Activated CD8-positive, alpha-beta T cell treated with anti-CD3 and anti-CD28 coated beads for 36 hours (primary cell): ENCODE results near the gene SUSD4. TPM values are rescaled to one million over a fixed set of nuclear protein-coding genes. Genes with fewer than 3 reads are reported as not detected.
A peak's percentile ranks its signal among the peaks of the same experiment; 100 is the strongest.

Experiments
- ATAC-seq: fragments of 200-7000 bp; cut with Tn5 transposase; one replicate; pipeline ENCODE4 v1.10.0; 2021; ENCODE audit warnings: mild to moderate bottlenecking, moderate library complexity
- CTCF ChIA-PET: fragments of 350-600 bp; sonication (Branson Sonifier 250); formaldehyde crosslinking; loops from one replicate; lab custom pipeline; 2021; ENCODE audit warnings: antibody characterized with exemption; lab: Charles Lee
- POLR2A ChIA-PET: fragments of 350-600 bp; sonication (Branson Sonifier 250); formaldehyde crosslinking; loops from one replicate; lab custom pipeline; 2021; ENCODE audit warnings: antibody characterized with exemption; lab: Charles Lee
- DNase-seq: peaks from one replicate; pipeline ENCODE4 v3.0.0-alpha.2; 2020
- H3K27ac Mint-ChIP-seq: one replicate; pipeline ENCODE4 v1.8.0; 2021; ENCODE audit warnings: mild to moderate bottlenecking, mixed read lengths
- H3K27me3 Mint-ChIP-seq: one replicate; pipeline ENCODE4 v1.8.0; 2021; ENCODE audit warnings: mixed read lengths
- H3K36me3 Mint-ChIP-seq: one replicate; pipeline ENCODE4 v1.8.0; 2021; ENCODE audit warnings: low read depth, mixed read lengths
- H3K4me1 Mint-ChIP-seq: one replicate; pipeline ENCODE4 v1.8.0; 2021; ENCODE audit warnings: low read depth, mixed read lengths
- H3K4me3 Mint-ChIP-seq: one replicate; pipeline ENCODE4 v1.8.0; 2021; ENCODE audit warnings: mild to moderate bottlenecking, moderate library complexity, mixed read lengths
- H3K9me3 Mint-ChIP-seq: one replicate; pipeline ENCODE4 v1.8.0; 2021; ENCODE audit warnings: mixed read lengths
- intact Hi-C: fragments of 100-400 bp; cut with micrococcal nuclease; formaldehyde crosslinking; loops from one replicate; pipeline ENCODE4 v1.10.0; 2022
- total RNA-seq, 2 experiments: library from RNA; stranded (reverse); gene quantifications; one replicate each; pipeline ENCODE4 v1.2.3, GENCODE V29; 2021
- TF ChIP-seq, protein P1 (sequence below): fragments of 200-600 bp; IDR thresholded peaks from one replicate; pipeline ENCODE4 v1.8.0; 2022; ENCODE audit warnings: antibody characterized with exemption, mild to moderate bottlenecking

The SUSD4 gene
- total RNA-seq, 2 experiments from 2014 or later, result 0.29 to 0.43 TPM

DNA sequence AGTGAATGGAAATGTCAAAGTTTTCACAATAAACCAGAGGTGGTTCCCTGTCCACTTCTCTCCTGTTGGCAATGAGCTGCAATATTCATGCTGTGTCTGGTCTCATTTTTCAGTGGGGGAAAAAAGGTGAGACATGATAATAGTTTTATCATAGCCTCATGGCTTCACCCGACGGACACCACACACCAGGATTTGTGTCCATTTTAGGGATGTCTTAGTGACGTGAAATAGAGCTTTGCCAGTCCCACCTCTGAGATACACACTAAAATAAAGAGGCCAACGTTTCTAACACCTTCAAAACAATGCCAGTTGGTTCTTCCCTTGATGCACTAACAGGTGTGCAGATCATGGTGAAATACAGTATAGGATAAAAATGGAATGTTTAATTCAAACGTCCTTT, 129.4 kb downstream of the SUSD4 start:
- POLR2A ChIA-PET, result interaction anchor here (0.8 to 1.0 kb wide), 3 partner anchors 20 to 42 kb away, joined by 3 read pairs; no protein-coding TSS in a partner anchor
- no peaks in the 10 kb centered on the region for H3K27me3 Mint-ChIP-seq
- no peak overlapping the region for H3K27ac Mint-ChIP-seq
- no peak overlapping the region for H3K4me3 Mint-ChIP-seq
- H3K4me1 Mint-ChIP-seq, result peaks cover 50% of the 10 kb centered on the region
- ATAC-seq (no peak), DNase-seq (no peak)
- intact Hi-C loops, result loop anchor here (5.0 kb wide), 1 partner anchor 42 kb away; no protein-coding TSS in a partner anchor
- H3K9me3 Mint-ChIP-seq, result peaks cover 7% of the 10 kb centered on the region
- H3K36me3 Mint-ChIP-seq, result no peaks in the 10 kb centered on the region
- CTCF ChIA-PET, result no interaction called here
- TF ChIP-seq, protein P1, sequence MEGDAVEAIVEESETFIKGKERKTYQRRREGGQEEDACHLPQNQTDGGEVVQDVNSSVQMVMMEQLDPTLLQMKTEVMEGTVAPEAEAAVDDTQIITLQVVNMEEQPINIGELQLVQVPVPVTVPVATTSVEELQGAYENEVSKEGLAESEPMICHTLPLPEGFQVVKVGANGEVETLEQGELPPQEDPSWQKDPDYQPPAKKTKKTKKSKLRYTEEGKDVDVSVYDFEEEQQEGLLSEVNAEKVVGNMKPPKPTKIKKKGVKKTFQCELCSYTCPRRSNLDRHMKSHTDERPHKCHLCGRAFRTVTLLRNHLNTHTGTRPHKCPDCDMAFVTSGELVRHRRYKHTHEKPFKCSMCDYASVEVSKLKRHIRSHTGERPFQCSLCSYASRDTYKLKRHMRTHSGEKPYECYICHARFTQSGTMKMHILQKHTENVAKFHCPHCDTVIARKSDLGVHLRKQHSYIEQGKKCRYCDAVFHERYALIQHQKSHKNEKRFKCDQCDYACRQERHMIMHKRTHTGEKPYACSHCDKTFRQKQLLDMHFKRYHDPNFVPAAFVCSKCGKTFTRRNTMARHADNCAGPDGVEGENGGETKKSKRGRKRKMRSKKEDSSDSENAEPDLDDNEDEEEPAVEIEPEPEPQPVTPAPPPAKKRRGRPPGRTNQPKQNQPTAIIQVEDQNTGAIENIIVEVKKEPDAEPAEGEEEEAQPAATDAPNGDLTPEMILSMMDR, result no peak

DNA sequence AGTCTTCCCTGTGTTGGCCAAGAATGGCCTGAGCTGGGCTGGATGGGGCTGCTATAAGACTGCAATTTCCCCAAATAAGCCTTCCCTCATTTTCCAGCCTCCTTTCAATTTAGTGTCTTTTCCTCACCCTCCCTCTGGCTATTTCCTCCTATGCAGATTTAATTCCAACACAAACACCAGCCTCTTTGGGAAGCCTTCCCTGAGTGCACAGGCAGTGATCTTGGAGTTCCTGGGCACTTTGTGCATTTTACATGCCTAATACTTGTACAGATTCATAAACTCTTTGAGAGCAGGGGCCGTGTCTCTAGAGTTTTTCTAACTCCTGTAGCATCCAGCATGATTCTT, 129.8 kb downstream of the SUSD4 start:
- ChIA-PET POLR2A (interaction anchor here (0.8 to 1.0 kb wide), 3 partner anchors 20 to 42 kb away, joined by 3 read pairs; no protein-coding TSS in a partner anchor), CTCF (interaction anchor here (1.0 to 2.5 kb wide), 2 partner anchors 97 to 101 kb away, joined by 3 to 12 read pairs; no protein-coding TSS in a partner anchor)
- Mint-ChIP-seq H3K4me1 (peaks cover 53% of the 10 kb centered on the region), H3K4me3 (no peak overlapping the region), H3K36me3 (no peaks in the 10 kb centered on the region), H3K27ac (no peak overlapping the region), H3K27me3 (no peaks in the 10 kb centered on the region), H3K9me3 (peaks cover 7% of the 10 kb centered on the region)
- TF ChIP-seq, protein P1, result no peak
- DNase-seq (no peak), ATAC-seq (no peak)
- intact Hi-C loops, result loop anchor here (5.0 kb wide), 1 partner anchor 42 kb away; no protein-coding TSS in a partner anchor

DNA sequence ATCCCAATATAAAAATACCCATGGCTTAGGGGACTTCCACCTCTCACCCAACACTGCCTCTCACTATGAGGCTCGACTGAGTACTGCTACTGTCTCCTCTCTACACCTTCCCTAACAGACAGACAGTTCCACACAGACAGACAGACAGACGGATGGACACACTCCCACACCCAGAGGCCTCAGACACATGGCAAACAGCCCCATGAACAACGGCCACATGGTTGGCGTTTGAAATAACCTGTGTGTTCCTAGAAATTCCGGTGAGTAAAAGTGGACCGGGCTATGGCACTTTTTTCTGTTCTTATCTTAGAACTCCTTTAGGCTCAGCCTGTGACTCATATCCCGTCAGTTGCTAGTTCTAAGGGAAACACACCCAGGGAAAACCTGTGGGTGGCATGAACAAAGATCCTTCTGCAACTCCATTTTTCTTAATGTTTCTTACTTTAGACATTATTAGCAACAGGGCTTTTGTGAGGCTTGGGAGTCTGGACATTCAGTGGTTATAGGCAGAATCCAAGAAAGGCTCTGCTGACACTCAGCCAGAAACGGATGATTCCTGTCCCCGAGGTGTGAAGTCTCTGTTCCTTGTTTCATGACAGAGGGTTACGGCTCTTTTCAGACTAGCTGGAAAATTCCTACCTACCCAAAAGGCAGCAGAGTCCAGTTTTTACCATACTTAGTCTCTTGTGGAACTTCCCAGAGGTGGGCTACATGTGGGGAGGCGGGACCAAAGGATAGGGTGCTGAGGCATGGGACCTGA, 130.4 kb downstream of the SUSD4 start:
- peaks cover 7% of the 10 kb centered on the region for H3K9me3 Mint-ChIP-seq
- H3K36me3 Mint-ChIP-seq, result no peaks in the 10 kb centered on the region
- ATAC-seq (peak; percentile 38), DNase-seq (peak; percentile 16)
- H3K27ac Mint-ChIP-seq, result no peak overlapping the region
- ChIA-PET POLR2A (interaction anchor here (1.0 kb wide), 2 partner anchors 36 to 75 kb away, joined by 3 read pairs; no protein-coding TSS in a partner anchor), CTCF (interaction anchor here (1.0 to 2.5 kb wide), 2 partner anchors 96 to 100 kb away, joined by 3 to 12 read pairs; no protein-coding TSS in a partner anchor)
- TF ChIP-seq, protein P1, result no peak
- H3K4me3 Mint-ChIP-seq, result no peak overlapping the region
- intact Hi-C loops, result loop anchor here (5.0 kb wide), 1 partner anchor 41 kb away; no protein-coding TSS in a partner anchor
- no peaks in the 10 kb centered on the region for H3K27me3 Mint-ChIP-seq
- peaks cover 56% of the 10 kb centered on the region for H3K4me1 Mint-ChIP-seq

DNA sequence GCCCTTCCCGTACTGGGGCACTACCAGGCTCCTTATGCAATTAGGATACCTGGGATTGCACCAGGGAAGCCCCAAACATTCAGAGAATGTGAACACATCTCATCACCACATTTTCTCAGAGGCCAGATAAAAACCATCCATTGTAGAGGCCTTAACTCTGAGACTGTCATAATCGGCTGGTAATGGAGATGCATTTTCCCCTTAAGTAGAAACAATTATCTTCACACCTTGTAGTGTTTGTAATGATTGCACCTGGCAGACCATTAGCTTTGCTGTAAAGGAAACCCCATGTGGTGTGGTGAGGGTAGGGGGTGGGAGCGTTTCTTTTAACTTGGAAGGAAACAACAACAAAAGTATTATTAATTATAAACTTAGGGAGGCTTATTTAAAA, 131.0 kb downstream of the SUSD4 start:
- POLR2A ChIA-PET, result interaction anchor here (1.0 kb wide), 1 partner anchor 74 kb away, joined by 3 read pairs; no protein-coding TSS in a partner anchor

More for the DNA sequence above, 131.0 kb downstream of the SUSD4 start:
- CTCF ChIA-PET, result interaction anchor here (1.3 to 2.5 kb wide), 2 partner anchors 8 to 99 kb away, joined by 3 to 12 read pairs; no protein-coding TSS in a partner anchor
- ATAC-seq (no peak), DNase-seq (no peak)
- Mint-ChIP-seq H3K36me3 (no peaks in the 10 kb centered on the region), H3K4me3 (no peak overlapping the region), H3K27me3 (no peaks in the 10 kb centered on the region), H3K4me1 (peaks cover 61% of the 10 kb centered on the region), H3K27ac (no peak overlapping the region), H3K9me3 (peaks cover 7% of the 10 kb centered on the region)
- TF ChIP-seq, protein P1, result no peak
- intact Hi-C loops, result loop anchor here (5.0 kb wide), 1 partner anchor 41 kb away; no protein-coding TSS in a partner anchor
